WTC11 (cell line): ENCODE results near the gene MTMR3. TPM values are rescaled to one million over a fixed set of nuclear protein-coding genes. Genes with fewer than 3 reads are reported as not detected.

Experiments
- ATAC-seq: fragments of 200-7000 bp; cut with Tn5 transposase; 2 replicates; pipeline ENCODE4 v1.10.0; 2021; ENCODE audit warnings: mild to moderate bottlenecking, moderate library complexity
- CTCF ChIA-PET: fragments of 300-600 bp; sonication (Branson Sonifier 250); formaldehyde crosslinking; loops from one replicate; lab custom pipeline; 2021; ENCODE audit warnings: antibody characterized with exemption; lab: Charles Lee
- POLR2A ChIA-PET: fragments of 350-600 bp; sonication (Branson Sonifier 250); formaldehyde crosslinking; loops from one replicate; lab custom pipeline; 2021; ENCODE audit warnings: antibody characterized with exemption; lab: Charles Lee
- DNase-seq: peaks from one replicate; pipeline ENCODE4 v3.0.0; 2021; ENCODE audit warnings: low spot score
- H3K27ac Mint-ChIP-seq: 2 replicates; pipeline ENCODE4 v1.8.0; 2021; ENCODE audit warnings: mixed read lengths
- H3K27me3 Mint-ChIP-seq: 2 replicates; pipeline ENCODE4 v1.8.0; 2021; ENCODE audit warnings: low read depth, mild to moderate bottlenecking, moderate library complexity, mixed read lengths
- H3K36me3 Mint-ChIP-seq: 2 replicates; pipeline ENCODE4 v1.8.0; 2021; ENCODE audit warnings: mixed read lengths
- H3K4me1 Mint-ChIP-seq: 2 replicates; pipeline ENCODE4 v1.8.0; 2022; ENCODE audit warnings: mixed read lengths
- H3K4me3 Mint-ChIP-seq: 2 replicates; pipeline ENCODE4 v1.8.0; 2021; ENCODE audit warnings: mild to moderate bottlenecking, moderate library complexity, mixed read lengths
- H3K9me3 Mint-ChIP-seq: 2 replicates; pipeline ENCODE4 v1.8.0; 2021; ENCODE audit warnings: mixed read lengths
- ATF1 ChIP-seq: sonication (generic); formaldehyde crosslinking; IDR thresholded peaks from 2 replicates; pipeline ENCODE4 v1.8.1; 2023; ENCODE audit warnings: mild to moderate bottlenecking, moderate library complexity, missing genetic modification reagents
- ATF2 ChIP-seq: sonication (generic); formaldehyde crosslinking; IDR thresholded peaks from 2 replicates; pipeline ENCODE4 v1.8.1; 2022; ENCODE audit warnings: low read depth, missing genetic modification reagents, borderline replicate concordance
- CBFB ChIP-seq: sonication (generic); formaldehyde crosslinking; IDR thresholded peaks from 2 replicates; pipeline ENCODE4 v1.8.1; 2022; ENCODE audit warnings: mild to moderate bottlenecking, low read depth, missing genetic modification reagents
- CDX4 ChIP-seq: fragments of 250-450 bp; sonication (Bioruptor Pico); IDR thresholded peaks from 2 replicates; pipeline ENCODE4 v1.9.0; 2021; ENCODE audit warnings: moderate library complexity, mild to moderate bottlenecking, inconsistent platforms, borderline replicate concordance
- CREM ChIP-seq: sonication (generic); formaldehyde crosslinking; IDR thresholded peaks from 2 replicates; pipeline ENCODE4 v1.8.1; 2022; ENCODE audit warnings: mild to moderate bottlenecking, missing genetic modification reagents, moderate library complexity
- ELF4 ChIP-seq: sonication (generic); formaldehyde crosslinking; IDR thresholded peaks from 2 replicates; pipeline ENCODE4 v1.8.1; 2022; ENCODE audit warnings: low read depth, mild to moderate bottlenecking, moderate library complexity, missing genetic modification reagents
- EMX1 ChIP-seq: fragments of 250-450 bp; sonication (Bioruptor Pico); IDR thresholded peaks from 2 replicates; pipeline ENCODE4 v1.8.0; 2021; ENCODE audit warnings: mild to moderate bottlenecking
- FOXP4 ChIP-seq: sonication (generic); formaldehyde crosslinking; IDR thresholded peaks from 2 replicates; pipeline ENCODE4 v1.8.0; 2022; ENCODE audit warnings: mild to moderate bottlenecking, missing genetic modification reagents
- GABPB1 ChIP-seq: sonication (generic); formaldehyde crosslinking; IDR thresholded peaks from 2 replicates; pipeline ENCODE4 v1.8.1; 2023; ENCODE audit warnings: mild to moderate bottlenecking, missing genetic modification reagents
- GTF2I ChIP-seq: fragments of 250-450 bp; sonication (Bioruptor Pico); conservative IDR thresholded peaks from 2 replicates; pipeline ENCODE4 v1.4.0; 2021; ENCODE audit warnings: mild to moderate bottlenecking
- IRF1 ChIP-seq: sonication (generic); formaldehyde crosslinking; IDR thresholded peaks from 2 replicates; pipeline ENCODE4 v1.8.0; 2023; ENCODE audit warnings: missing genetic modification reagents
- KAT7 ChIP-seq: sonication (generic); formaldehyde crosslinking; IDR thresholded peaks from 2 replicates; pipeline ENCODE4 v1.8.1; 2023; ENCODE audit warnings: missing genetic modification reagents, mild to moderate bottlenecking, borderline replicate concordance
- MAX ChIP-seq: sonication (generic); formaldehyde crosslinking; IDR thresholded peaks from 2 replicates; pipeline ENCODE4 v1.8.0; 2022; ENCODE audit warnings: mild to moderate bottlenecking, missing genetic modification reagents
- MLX ChIP-seq: sonication (generic); formaldehyde crosslinking; IDR thresholded peaks from 2 replicates; pipeline ENCODE4 v1.8.1; 2023; ENCODE audit warnings: mild to moderate bottlenecking, missing genetic modification reagents, moderate library complexity
- MXD4 ChIP-seq: fragments of 250-450 bp; sonication (Bioruptor Pico); IDR thresholded peaks from 2 replicates; pipeline ENCODE4 v1.8.0; 2021; ENCODE audit warnings: mild to moderate bottlenecking, moderate library complexity, borderline replicate concordance
- MYBL2 ChIP-seq: sonication (generic); formaldehyde crosslinking; IDR thresholded peaks from 2 replicates; pipeline ENCODE4 v1.8.1; 2023; ENCODE audit warnings: mild to moderate bottlenecking, moderate library complexity, missing genetic modification reagents
- OVOL2 ChIP-seq: fragments of 250-450 bp; sonication (Bioruptor Pico); IDR thresholded peaks from 2 replicates; pipeline ENCODE4 v1.9.0; 2021; ENCODE audit warnings: mild to moderate bottlenecking, borderline replicate concordance
- PRRX2 ChIP-seq: fragments of 250-450 bp; sonication (Bioruptor Pico); IDR thresholded peaks from 2 replicates; pipeline ENCODE4 v1.8.0; 2021; ENCODE audit warnings: mild to moderate bottlenecking
- RORB ChIP-seq: fragments of 250-450 bp; sonication (Bioruptor Pico); IDR thresholded peaks from 2 replicates; pipeline ENCODE4 v1.9.0; 2021; ENCODE audit warnings: mild to moderate bottlenecking
- TEAD1 ChIP-seq: sonication (generic); formaldehyde crosslinking; IDR thresholded peaks from 2 replicates; pipeline ENCODE4 v1.8.0; 2022; ENCODE audit warnings: mild to moderate bottlenecking, missing genetic modification reagents
- USF2 ChIP-seq: sonication (generic); formaldehyde crosslinking; IDR thresholded peaks from 2 replicates; pipeline ENCODE4 v1.8.1; 2023; ENCODE audit warnings: mild to moderate bottlenecking, missing genetic modification reagents, moderate library complexity
- ZBTB21 ChIP-seq: sonication (generic); formaldehyde crosslinking; IDR thresholded peaks from 2 replicates; pipeline ENCODE4 v1.8.1; 2023; ENCODE audit warnings: mild to moderate bottlenecking, missing genetic modification reagents, borderline replicate concordance
- ZNF138 ChIP-seq: sonication (generic); formaldehyde crosslinking; conservative IDR thresholded peaks from 2 replicates; pipeline ENCODE4 v1.8.1; 2022; ENCODE audit warnings: mild to moderate bottlenecking, moderate library complexity, missing genetic modification reagents
- ZNF219 ChIP-seq: sonication (generic); formaldehyde crosslinking; IDR thresholded peaks from 2 replicates; pipeline ENCODE4 v1.8.0; 2023; ENCODE audit warnings: missing genetic modification reagents, mild to moderate bottlenecking, borderline replicate concordance
- ZNF425 ChIP-seq: fragments of 250-450 bp; sonication (Bioruptor Pico); conservative IDR thresholded peaks from 2 replicates; pipeline ENCODE4 v1.9.0; 2021; ENCODE audit warnings: mild to moderate bottlenecking
- ZSCAN18 ChIP-seq: fragments of 250-450 bp; sonication (Bioruptor Pico); IDR thresholded peaks from 2 replicates; pipeline ENCODE4 v2.1.2; 2022; ENCODE audit warnings: mild to moderate bottlenecking, moderate library complexity
- total RNA-seq: library from RNA; stranded (reverse); gene quantifications from 3 replicates; pipeline ENCODE4 v1.2.3, GENCODE V29; 2021

Gene MTMR3
- total RNA-seq, 1 experiment from 2014 or later = 19.2 TPM

- Mint-ChIP-seq H3K27me3 (no peaks in the 10 kb centered on the region), H3K9me3 (no peaks in the 10 kb centered on the region), H3K4me3 (no peak overlapping the region), H3K36me3 (no peaks in the 10 kb centered on the region), H3K4me1 (peaks cover 1% of the 10 kb centered on the region; the same call in 1 of the 2 replicates), H3K27ac (no peak overlapping the region)
- ChIA-PET CTCF (no interaction called here), POLR2A (interaction anchor here (0.6 kb wide), 1 partner anchor 14 kb away, joined by 3 read pairs; no protein-coding TSS in a partner anchor)
- TF ChIP-seq EMX1 (CRISPR knock-in tag) = no peak
- TF ChIP-seq GABPB1 (CRISPR knock-in tag) = no peak
- TF ChIP-seq USF2 (CRISPR knock-in tag) = no peak
- TF ChIP-seq ZNF425 (CRISPR knock-in tag) = no peak
- no peak for TF ChIP-seq ELF4
- TF ChIP-seq CBFB = no peak
- TF ChIP-seq IRF1 (CRISPR knock-in tag) = no peak
- TF ChIP-seq MAX (CRISPR knock-in tag) = no peak
- no peak for TF ChIP-seq MXD4 (CRISPR knock-in tag)
- TF ChIP-seq ZBTB21 (CRISPR knock-in tag) = no peak
- ATAC-seq = no peak
- DNase-seq = no peak
Observed at GRCh38 chr22:30043161-30043560, 160.2 kb downstream of the MTMR3 start.

- Mint-ChIP-seq H3K36me3 (no peaks in the 10 kb centered on the region), H3K27ac (no peak overlapping the region), H3K4me1 (no peaks in the 10 kb centered on the region), H3K27me3 (no peaks in the 10 kb centered on the region), H3K4me3 (no peak overlapping the region), H3K9me3 (no peaks in the 10 kb centered on the region)
- DNase-seq (no peak), ATAC-seq (no peak)
- CTCF ChIA-PET = interaction anchor here (1.0 kb wide), 1 partner anchor 39 kb away, joined by 3 read pairs; no protein-coding TSS in a partner anchor
- POLR2A ChIA-PET = no interaction called here
- no peak for TF ChIP-seq KAT7 (CRISPR knock-in tag)
- TF ChIP-seq GTF2I (CRISPR knock-in tag) = no peak
- no peak for TF ChIP-seq ZNF219 (CRISPR knock-in tag)
- no peak for TF ChIP-seq CREM (CRISPR knock-in tag)
- no peak for TF ChIP-seq GABPB1 (CRISPR knock-in tag)
- TF ChIP-seq OVOL2 (CRISPR knock-in tag) = no peak
- TF ChIP-seq ATF2 = no peak
- no peak for TF ChIP-seq FOXP4
- TF ChIP-seq MXD4 (CRISPR knock-in tag) = no peak
- no peak for TF ChIP-seq ELF4
- TF ChIP-seq CDX4 (CRISPR knock-in tag) = no peak
- no peak for TF ChIP-seq MLX (CRISPR knock-in tag)
- TF ChIP-seq ZSCAN18 (CRISPR knock-in tag) = no peak
- TF ChIP-seq PRRX2 (CRISPR knock-in tag) = no peak
- no peak for TF ChIP-seq TEAD1 (CRISPR knock-in tag)
- no peak for TF ChIP-seq RORB (CRISPR knock-in tag)
- TF ChIP-seq ATF1 (CRISPR knock-in tag) = no peak
- no peak for TF ChIP-seq MYBL2 (CRISPR knock-in tag)
- no peak for TF ChIP-seq ZNF138 (CRISPR knock-in tag)
Observed at GRCh38 chr22:30044369-30044768, 161.4 kb downstream of the MTMR3 start.
